ENCODE results near the gene CLNS1A.
"Not testable (repeated sequence)": the region's sequence is repeated elsewhere in the genome, so short reads cannot be mapped to it uniquely, and the experiment has no call there.

Gene CLNS1A

GRCh38 chr11:77637345-77638165 is at the start of gene CLNS1A:
Gene CLNS1A, minus strand, starts transcription at chr11:77637794. Its CDS starts 80 bp downstream, at chr11:77637714.
- DNase-seq, result peak; percentile 74

DNA sequence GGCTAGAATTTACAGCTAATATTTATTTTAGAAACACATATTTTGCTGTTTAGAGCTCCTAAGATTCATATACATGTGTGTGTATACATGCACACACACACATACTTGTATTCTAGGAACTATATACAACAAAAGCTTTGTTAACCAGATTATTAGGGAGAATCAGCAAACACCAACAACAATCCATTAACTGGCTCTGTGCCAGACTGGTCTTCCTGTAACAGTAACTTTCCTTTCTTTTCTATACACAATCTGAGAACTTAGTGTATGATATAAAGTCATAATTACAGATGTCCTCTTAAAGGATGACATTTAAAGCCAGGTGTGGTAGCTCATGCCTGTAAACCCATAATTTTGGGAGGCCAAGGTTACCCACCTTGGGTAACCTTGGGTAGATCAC is 49.5 kb upstream of the CLNS1A start:
- DNase-seq, result no peak

DNA sequence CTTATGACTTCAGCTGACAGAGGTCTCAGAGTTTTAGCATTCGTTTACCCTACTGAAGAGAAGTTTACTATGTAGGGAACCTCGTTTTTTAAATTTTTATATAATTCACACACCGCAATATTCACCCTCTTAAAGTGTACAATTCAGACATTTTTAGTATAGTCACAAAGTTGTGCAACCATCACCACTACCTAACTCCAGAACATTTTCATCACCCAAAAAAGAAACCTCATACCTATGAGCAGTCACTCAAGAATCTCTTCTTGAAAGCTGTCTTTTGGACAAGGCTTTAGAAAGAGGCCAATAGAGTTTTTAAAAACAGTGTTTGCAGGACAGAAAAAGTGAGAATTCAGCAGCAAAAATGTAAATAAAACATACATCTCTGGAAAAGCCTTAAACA is 39.5 kb upstream of the CLNS1A start:
- DNase-seq, result no peak

GRCh38 chr11:77672264-77672663 is 34.7 kb upstream of the CLNS1A start:
- DNase-seq, result no peak

- no peak for DNase-seq
Observed at GRCh38 chr11:77669848-77670511, 32.4 kb upstream of the CLNS1A start.

DNA sequence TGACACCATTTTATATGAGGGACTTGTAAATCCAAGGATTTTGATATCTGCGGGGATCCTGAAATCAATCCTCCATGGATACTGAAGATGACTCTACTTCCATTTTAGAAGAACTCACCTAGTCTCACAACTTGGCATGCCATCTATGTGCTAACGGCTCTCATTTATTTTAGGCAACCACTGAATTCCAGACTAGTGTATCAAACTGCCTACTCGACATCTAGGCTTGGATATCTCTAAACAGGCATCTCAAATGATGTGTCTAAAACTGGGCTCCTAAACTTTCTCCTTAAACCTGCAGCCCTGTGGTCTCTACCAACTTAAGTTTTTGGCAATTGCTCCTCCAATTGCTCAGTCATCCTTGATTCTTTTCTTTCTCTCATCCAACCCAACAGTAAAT is 31.2 kb upstream of the CLNS1A start:
- DNase-seq, result no peak

- DNase-seq, result no peak
Observed at GRCh38 chr11:77665240-77665965, 27.8 kb upstream of the CLNS1A start.

DNA sequence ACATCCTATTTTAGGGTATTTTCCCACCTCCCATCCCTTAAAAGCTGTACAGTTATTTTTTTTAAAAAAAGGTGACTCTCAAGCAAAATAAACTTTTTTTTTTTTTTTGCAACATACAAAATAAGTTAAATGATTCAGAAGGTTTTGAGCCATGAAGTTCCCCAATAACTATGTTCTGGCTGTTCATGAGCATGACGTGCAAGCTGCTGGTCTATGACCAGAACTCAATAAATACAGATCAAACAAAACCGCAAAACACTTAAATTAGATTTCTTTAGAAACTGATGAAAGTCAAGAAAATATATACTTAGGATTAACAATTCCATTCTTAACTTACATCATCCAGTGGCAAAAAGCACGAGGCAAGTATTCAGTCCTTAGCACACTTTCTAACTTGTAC is 24.1 kb upstream of the CLNS1A start:
- DNase-seq, result no peak

DNA sequence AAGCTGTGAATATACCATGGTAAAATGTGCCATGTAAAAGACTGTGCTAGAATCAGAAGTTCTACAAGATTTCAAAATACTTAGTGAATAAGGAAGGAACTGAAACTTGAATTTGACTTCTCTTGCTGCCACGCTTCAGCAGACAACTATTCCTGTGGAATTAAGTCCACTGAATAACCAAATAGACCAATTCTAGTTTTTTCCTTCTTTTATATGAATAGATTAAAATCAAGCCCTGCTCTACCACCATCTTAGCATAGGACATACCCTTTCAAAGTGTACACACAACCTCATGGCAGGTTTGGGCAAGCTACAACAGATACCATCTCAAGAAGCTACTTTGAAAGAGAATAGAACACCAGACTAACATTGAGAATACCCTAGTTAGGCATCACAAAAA is 23.4 kb upstream of the CLNS1A start:
- no peak for DNase-seq

DNA sequence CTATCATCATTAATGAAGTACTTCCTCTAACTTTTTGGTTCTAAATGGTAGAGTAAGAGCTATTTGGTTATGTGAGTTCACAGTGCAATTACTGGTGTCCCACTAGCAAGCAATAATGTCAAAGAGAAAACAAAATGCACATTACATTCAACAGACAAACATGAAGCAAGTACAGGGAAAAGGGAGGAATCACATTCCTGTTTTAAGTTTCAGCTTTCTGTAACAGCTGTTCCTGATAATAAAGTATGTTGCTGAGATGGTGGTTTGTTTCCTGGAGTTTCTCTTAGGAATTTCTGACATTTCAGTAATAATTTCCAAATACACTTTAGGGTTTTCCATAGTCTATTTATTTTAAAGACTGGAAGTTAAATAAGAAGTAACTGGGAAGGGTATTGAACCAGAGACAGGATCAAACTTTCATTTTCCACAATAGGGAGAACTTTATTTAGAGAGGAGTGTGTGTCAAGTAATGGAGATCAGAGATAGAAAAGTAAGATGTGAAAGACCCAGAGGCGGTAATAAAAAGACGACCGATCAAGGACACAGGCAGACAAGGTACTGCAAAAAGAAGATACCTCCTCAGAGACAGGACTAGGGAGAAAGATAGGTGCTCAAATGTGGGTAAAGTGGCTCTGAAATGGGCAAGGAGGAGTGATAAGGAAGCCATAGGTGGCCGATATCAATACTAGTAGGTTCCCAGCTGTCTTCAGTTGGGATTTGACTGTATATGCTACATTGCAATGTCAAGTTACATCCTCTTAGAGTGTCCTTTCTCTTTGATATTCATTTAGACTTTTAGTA is 20.8 kb upstream of the CLNS1A start:
- no peak for DNase-seq

DNA sequence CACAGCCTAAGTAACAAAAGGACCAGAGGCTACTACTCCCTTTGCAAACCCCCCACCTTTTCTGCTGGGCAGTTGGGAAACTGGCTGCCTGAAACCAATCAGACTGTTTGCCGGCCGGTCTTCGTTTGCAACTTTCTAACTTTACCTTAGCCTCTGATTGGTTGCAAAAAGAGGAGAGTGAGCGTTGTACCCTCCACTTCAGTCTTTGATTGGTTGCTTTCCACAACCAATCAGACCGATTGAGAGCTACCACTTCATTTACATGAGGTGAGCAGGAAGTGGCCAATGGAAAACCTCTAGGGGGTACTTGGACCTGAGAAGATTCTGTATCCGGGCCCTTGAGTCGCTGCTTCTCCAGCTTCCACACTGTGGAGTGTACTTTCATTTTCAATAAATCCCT is 18.8 kb upstream of the CLNS1A start:
- no peak for DNase-seq

GRCh38 chr11:77654770-77655434 is 17.3 kb upstream of the CLNS1A start:
- DNase-seq, result no peak

- DNase-seq, result no peak
Observed at GRCh38 chr11:77650123-77650522, 12.5 kb upstream of the CLNS1A start.

DNA sequence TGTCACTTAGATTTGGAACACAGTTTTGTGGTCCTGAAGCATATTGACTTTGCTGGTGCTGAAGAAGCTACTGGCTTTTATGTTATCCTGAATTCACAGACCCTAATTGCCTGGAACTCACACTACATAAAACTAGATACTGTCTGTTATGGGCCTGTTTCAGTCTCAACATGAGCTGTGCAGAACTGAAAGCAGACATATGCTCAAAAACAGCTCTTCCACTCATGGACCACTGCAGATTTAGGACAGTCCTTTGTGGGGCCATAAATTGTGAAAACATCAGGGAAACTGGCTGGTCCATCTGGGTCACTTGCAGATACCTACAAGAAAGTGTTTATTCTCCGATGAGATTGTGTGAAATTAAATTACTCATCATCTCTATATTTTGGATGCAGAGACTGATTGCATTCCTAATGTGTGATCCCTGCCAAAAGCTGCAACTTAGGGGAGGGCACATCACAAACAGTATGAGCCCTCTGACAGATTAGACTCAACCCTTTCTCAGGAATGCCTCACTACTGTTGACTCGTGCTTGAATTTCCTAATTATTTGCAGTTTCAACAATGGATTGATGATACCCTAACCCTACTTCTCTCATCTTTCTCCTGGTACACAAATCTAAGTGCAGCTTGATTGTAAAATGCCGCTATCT is 10.2 kb upstream of the CLNS1A start:
- DNase-seq, result no peak

- no peak for DNase-seq
Observed at GRCh38 chr11:77644887-77645286, 7.3 kb upstream of the CLNS1A start.

DNA sequence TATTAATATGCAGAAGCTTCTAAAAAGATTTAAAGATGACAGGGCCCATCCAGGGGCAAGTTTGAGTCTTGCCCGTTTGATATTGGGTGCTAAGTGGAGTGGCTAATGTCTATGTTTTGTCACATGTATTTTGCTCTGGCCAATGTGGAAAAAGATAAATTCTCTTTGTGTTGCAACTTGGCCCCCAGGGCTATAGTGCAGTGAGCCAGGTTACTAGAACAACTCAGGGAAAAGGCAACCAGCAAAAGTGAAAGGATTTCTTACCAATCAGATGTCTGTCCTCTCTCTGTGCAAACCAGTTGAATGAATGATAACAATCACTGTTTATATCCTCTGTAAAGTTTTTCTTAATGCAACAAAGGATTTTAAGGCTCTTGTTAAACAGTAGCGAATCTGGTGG is 4.6 kb upstream of the CLNS1A start:
- no peak for DNase-seq

DNA sequence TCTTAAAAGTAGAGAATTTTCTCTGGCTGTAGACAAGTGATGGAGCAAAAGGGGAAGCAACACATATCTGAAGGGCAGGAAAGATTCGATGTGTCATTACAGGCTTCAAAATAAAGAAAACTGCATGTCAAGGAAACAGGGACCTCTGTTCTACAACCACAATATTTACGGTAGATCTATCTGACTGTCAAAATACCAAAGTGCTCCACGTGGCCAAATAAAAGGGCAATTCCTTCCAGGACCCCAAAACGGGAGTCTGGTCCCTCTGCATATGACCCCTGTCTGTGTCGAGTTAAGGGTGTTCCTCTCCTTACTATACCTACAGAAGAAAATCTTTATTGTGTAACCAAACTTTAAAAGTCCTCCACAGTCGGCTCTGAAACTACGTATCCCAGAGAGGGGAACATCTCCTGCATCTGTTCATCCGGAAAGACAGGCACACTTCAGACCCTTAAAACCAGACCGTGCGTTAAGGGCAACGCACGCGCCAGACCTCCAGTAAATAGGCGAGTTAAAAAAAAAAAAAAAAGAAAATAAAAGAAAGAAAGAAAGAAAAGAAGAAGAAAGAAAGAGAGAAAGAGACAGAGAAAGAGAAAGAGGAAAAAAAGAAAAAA is 756 bp downstream of the CLNS1A start:
- DNase-seq, result no peak

GRCh38 chr11:77633926-77634325 is 3.7 kb downstream of the CLNS1A start:
- DNase-seq, result not testable (repeated sequence)

DNA sequence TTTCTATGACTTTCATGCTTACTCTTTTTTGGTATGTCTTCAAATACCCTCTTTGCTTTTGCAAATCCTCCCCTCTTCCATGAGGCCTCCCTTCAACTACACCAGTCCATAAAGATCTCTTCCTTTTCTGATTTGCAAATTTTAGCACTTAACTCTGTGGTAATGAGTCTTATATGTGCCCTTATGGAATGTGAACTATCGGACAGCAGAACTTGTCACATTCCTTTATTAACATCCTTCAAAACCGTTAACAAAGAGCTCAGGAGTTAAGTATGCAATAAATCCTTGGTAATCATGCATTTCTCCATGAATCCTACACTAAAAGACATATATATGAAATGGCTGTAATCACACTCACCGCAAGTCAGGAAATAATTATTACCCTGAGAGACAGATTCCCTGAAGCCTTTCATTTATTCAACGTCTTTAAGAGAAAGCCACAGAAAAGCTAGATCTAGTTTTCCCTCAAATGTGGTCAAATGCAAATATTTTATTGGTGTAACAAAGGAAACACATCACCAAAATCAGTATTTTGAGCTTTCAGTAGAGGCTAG is 7.4 kb downstream of the CLNS1A start:
- no peak for DNase-seq

DNA sequence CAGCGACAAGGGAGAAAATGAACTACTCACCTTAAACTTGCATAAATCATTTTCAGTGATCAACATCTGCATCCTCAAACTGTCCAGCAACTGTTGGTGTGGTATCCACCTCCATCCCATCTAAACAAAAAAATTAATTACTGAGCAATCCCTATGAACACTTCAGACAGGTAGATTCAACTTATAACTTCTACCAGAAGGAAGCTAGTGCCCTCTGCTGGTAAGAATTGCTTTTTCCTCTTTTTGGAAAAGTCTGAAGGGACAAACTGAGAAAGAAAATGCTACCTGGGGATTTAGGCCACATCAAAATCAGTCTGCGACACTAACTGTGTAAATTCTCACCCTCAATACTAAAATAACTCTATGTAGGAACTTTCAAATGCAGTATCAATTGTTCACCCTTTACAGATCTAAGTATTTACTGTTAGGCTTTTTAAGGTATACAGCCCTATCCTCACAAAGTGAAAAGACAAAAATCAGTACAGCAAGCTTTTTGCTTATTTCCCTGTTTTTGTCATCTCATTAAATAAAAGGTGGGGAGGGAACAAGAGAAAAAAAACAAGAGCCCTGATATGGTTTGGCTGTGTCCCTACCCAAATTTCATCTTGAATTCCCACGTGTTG is 17.9 kb downstream of the CLNS1A start:
- DNase-seq, result no peak

GRCh38 chr11:77617892-77618291 is 19.7 kb downstream of the CLNS1A start:
- no peak for DNase-seq
